Neural progenitor cell (in vitro differentiated cells): ENCODE data around the gene DTNBP1.

Experiments
- CTCF ChIP-seq: fragments of 200-600 bp; sonication (generic); IDR thresholded peaks from 2 replicates; pipeline ENCODE4 v1.5.1; 2017; ENCODE audit warnings: antibody characterized with exemption, mild to moderate bottlenecking
- EZH2 ChIP-seq: fragments of 200-600 bp; sonication (generic); IDR thresholded peaks from 2 replicates; pipeline ENCODE4 v1.6.1; 2017; ENCODE audit warnings: antibody characterized with exemption, mild to moderate bottlenecking, moderate library complexity
- EZH2phosphoT487 ChIP-seq: fragments of 200-600 bp; sonication (generic); IDR thresholded peaks from 2 replicates; pipeline ENCODE4 v1.6.1; 2017; ENCODE audit warnings: antibody characterized with exemption

DNA sequence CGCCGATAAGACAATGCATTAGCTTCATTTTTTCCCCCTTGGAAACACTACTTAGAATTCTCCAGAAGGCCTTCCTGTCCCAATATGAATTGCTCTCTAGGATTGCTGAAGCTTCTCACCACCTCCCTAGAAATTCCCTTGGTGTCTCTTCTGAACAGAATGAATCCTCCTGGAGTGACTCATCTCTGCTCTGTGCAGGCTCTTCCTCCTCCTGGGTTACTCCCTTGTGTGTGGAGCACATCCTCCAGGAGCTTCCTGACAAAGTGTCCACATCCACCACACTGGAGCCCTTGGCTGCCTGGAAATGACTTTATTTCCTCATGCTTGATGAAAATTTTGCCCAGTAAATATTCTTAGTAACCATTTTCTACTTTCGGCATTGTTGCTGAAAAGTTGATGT lies 54.4 kb downstream of the DTNBP1 start:
- TF ChIP-seq CTCF (no peak), EZH2 (no peak), EZH2phosphoT487 (no peak)
